H4 (cell line): ENCODE measurements around the gene SPR. TPM values are rescaled to one million over a fixed set of nuclear protein-coding genes. Genes with fewer than 3 reads are reported as not detected.

ENCODE experiments used
- DNase-seq: peaks from one replicate; pipeline ENCODE4 v3.0.0-alpha.2; 2015; ENCODE audit warnings: low spot score
- total RNA-seq: library from RNA; depleted of rRNA; stranded (reverse); fragments of >200 nt; shearing (Covaris generic); gene quantifications from 2 replicates; pipeline ENCODE4 v1.2.3, GENCODE V29; 2014; rRNA removed

Gene SPR
- 47.6 and 52.5 TPM in 2 replicates for total RNA-seq

DNA sequence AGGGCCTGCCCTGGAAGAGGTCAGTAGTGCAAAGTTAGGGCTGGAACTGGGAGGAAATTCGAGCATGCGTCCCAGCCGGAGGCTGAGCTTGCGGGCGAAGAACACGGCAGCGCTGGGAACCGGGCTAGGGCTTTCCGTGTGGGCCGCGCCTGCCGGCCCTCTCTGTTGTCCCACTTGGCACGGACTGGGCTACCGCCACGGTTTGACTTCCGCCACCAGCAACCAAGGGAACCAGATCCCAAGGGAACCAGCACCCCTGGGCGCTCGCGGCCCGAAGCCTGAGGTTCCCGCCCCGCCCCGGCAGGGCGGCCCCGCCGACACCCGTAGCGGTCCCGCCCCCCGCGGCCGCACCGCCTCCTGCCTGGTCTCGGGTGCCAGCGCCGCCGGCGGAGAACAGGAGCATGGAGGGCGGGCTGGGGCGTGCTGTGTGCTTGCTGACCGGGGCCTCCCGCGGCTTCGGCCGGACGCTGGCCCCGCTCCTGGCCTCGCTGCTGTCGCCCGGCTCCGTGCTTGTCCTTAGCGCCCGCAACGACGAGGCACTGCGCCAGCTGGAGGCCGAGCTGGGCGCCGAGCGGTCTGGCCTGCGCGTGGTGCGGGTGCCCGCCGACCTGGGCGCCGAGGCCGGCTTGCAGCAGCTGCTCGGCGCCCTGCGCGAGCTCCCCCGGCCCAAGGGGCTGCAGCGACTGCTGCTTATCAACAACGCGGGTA lies at the start of gene SPR:
Gene SPR (plus strand): TSS at position 377 of the 708 bp plus-strand sequence. CDS start 25 bp downstream, at position 402.
- DNase-seq: peak; percentile 51

DNA sequence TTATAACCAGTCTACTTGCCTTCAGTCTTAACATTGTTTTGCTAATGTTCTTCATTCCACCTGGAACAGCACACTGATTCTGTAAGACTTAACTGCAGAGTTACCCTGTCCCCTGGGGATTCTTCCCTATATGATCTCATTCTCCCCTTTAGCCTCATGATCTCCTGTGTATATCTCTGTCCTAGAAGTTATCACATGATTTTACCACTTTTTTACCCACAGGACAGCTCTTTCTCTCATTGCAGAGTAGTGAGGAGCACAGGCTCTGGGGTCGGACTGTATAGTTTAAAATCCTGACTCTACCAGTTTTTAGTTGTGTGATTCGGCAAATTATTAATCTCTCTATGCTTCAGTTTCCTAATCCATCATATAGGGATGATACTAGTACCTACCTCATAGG lies 47.1 kb upstream of the SPR start:
- DNase-seq: no peak

DNA sequence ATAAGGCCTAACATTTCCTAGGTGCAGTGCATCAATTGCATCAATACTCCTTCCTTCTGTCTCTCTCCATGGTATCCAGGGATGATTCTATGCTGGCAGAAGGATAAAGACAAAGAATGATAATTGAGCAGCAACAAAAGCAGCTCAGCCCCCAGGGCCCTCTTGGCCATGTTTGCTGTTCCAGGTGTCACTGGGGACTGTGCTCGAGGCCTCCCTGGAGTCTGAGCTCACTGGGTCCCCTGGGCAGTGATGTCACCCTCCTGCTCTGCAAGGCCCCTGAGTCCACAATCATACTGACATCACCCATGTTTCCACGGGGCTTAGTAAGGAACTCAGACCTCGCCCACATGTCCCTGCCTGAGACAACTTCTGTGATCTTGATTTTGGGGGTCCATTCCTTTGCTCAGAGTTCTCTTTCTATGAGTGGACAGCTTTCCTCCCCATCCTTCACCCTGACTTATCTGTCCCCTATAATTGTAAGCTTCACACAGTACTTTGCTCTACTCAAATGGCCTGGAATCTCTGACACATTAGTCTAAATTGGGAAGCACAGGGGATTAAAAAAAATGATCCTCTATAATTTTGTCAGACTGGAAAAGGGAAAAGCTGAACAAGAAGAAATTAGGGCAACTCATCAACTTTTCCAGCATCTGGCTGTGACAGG lies 45.6 kb upstream of the SPR start:
- DNase-seq: no peak

DNA sequence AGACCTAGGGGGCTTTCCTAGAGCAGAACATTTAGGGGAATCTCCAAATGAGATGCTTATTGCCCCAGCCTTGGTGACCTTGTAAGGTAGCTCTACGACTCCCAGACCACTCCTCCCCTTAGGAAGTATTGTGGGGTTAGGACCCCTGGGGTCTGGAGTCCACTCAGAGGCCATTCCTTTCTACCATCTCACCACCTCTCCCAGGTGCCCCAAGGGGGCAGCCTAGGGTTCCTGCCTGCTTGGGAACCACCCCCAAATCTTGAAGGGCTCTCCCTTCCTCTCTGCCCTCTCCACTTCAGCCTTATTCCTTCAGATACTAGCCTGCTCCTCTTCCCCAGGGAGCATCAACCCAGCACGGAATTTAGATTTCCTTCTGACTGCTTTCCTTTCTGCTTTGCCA lies 43.9 kb upstream of the SPR start:
- no peak for DNase-seq

DNA sequence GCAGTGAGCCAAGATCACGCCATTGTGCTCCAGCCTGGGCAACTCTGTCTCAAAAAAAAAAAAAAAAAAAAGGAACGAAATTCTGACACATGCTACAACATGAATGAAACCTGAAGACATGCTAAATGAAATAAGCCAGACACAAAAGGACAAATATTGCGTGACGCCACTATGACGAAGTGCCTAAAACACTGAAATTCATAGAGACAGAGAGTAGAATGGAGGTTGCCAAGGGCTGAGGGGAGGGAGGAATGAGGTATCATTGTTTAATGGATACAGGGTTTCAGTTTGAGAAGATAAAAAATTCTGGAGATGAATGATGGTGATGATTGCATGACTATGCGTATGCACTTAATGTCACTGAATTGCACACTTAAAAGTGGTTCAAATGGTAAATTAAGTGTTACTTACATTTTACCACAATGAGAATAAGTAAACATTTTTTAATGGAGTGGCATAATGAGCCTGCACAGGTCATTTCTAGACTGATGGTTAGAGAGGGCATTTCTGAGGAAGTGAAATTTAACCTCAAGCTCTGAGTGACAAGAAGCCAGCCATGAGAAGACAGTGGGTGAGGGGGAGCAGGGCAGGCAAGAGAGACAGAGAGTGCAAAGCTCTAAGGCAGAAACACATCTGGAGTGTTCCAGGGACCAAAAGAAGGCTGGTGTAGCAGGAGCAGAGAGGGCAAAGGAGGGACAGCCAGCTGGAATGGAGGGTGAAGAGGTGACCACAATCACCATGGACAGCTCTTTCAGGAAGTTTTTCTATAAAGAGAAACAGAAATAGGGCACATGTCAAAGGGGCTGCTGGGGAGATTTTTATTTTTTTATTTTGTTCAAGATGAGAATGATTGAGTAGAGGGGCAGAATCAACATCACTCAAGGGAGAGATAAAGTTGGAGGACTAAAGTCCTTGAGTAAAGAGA lies 40.8 kb upstream of the SPR start:
- no peak for DNase-seq

DNA sequence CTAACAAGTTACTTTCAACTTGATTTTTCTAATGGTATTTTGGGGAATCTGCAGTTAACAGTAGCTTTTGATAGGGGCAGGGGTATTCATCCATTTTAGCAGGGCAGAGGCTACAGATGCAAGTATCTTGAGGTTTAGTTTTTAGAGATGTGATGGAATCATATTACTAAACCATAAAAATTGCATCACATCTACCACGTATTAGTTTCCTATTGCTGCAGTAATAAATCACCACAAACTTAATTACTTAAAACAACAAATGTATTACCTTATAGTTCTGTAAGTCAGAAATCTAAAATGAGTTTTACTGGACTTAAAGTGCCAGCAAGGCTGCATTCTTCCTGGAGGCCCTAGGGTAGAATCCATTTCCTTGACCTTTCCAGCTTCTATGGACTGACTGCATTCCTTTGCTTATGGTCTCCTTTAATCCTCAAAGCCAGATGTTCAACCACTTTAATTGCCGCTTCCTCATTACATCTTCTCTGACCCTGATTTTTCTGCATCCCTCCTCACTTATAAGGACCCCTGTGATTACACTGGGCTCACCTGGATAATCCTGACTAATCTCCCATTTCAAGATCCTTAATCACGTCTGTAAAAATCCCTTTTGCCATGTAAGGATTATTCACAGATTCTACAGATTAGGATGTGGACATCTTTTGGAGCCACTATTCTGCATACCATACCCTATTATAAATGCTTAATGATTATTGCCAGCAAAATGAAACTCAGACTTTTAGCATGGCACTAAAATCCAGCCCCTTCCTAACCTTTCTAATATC lies 39.5 kb upstream of the SPR start:
- no peak for DNase-seq

DNA sequence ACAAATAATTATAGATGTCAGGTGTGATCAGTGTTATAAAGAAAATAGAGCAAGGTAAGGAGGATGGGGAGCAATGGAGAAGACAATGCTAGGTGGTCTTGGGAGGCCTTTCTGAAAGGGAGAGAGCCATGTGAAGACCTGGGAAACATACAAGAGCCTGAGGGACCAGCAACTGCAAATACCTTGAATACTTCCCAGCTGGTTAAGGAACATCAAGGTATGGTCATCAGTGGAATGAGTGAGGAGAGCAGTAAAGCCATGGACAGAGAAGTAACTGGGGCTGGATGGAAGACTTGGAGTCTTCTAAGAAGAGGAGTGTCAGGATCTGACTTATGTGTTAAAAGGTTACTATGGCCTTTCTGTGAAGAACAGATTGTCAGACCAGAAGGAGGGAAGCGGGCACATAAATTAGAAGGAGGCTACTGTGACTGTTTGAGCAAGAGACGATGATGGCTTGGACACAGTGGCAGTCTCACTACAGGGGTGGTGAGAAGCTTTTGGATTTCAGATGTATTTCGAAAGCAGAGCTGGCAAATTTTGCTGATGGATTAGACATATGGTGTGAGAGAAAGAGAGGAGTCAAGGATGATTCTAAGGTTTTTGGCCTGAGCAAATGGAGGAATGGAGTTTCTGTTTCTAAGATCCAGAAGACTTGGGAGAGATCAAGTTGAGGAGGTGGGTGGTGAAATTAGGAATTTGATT lies 38.6 kb upstream of the SPR start:
- no peak for DNase-seq

DNA sequence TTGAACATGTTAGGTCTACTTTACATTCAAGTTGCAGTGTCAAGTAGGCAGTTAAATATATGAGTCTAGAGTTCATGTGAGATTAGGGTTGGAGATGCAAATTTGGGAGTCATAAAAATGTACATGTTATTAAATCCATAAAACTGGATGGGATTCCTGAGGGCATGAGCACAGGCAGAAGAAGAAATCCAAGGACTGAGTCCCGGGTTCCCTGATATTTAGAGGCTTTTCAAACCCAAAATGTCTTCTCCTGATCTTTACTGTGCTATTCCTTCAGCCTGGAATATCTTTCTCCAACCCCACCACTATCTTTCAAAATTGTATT lies 38.1 kb upstream of the SPR start:
- DNase-seq: no peak

DNA sequence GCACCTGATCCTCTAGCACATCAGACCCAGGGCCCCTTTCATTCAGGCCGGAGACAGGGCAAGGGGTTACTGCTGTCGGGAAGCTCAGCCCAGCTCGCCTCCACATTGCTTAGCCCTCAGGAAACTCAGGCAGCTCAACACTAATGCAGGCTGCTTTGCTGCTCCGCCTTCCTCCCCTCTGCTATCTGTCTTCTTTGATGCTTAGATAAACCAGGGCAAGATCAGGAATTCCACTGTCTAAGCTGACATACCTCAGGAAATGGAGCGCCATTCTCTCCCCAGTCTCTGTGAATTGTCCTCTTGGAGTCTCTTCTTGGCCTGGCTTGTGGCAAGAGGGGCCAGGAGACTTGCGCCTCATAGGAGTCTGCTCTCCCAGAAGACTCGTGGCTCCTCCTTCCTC lies 35.9 kb upstream of the SPR start:
- no peak for DNase-seq

DNA sequence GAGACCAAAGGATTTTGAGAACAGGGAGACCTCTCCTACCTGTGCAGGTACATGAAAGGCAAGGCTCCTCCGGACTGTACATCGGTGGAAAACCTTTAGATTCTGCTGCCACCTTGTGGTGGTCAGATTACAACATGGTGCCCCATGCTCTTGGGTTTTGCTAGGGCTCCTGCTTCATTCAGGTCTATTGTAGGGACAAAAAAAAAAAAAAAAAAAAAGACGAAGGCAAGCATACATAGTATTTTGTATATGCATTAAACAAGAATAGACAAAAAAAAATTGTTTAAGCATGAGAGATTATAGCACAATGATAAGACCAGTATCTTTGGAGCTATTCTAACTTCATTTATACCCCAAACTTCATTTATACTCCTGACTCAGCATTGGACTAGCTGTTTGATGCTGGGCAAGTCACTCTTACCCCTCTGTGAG lies 27.4 kb upstream of the SPR start:
- peak; percentile 56 for DNase-seq

DNA sequence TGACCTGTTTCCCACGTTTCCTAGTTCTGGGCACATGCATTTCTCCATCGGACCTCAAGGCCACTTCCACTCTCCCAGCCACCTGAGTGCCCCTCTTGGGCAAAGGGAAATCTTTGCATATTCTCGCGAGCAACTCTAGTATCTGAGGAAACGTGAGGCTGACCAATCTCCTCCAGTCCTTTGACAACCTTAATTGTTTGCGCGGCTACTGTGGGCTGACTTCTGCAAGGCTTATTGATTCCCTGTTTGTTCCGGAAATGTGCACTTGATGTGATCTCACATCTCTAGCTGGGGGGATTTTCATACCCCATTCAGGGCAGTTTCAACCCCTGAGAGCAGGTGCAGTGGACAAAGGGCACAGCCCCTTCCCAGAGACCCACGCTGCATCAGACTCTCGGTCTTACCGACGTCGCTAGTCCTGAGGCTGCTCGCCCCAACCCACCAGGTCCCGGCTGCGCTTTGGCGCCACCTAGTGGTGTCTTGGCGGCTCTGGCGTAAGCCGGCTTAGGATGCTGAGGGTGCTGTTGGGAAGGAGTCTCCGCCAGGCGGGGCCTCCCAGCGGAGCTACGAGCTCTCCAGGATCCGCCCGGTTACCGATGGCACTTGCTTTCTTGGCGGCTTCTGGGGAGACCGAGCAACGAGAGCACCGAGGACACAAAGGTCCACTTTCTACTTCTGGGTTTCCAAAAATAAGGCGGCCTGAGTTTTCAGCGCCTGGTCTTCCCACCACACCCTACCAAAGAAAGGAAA lies 24.8 kb upstream of the SPR start:
- peak; percentile 81 for DNase-seq

DNA sequence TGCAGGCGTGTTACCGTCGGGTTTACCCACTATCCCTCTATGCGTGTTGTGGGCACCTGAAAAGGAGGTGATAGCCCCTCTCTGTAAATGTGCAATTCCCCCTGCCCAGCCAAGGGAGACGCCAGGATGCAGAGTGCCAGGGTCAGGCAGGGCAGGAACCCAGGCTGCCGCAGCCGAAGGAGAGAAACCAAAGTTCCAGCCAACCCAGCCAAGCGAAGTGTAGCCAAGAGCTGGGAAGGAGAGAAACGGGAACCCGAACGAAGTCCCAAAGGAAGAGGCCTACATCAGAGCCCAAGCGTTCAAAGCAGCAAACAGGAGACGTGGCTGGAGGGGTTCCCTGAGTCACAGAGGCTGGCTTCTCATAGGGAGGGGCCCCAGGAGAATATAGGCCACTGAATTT lies 24.2 kb upstream of the SPR start:
- DNase-seq: no peak

DNA sequence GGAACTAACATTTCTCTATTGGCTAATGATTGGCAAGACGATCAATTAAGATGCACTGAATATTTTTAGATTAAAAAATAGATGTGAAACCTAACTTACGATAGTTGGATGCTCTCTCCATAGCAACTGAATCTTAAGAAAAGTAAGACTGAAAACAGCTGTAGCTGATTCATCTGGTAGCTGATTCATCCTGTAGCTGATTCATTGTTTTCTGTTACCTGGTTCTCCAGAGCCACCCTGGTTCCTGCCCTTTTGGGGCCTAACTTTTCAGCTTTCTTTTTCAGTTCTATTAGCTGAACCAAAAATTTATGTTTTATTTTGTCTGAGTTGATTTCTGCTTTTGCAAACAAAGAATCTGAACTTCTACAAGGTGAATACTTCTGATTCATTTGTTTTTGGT lies 22.7 kb upstream of the SPR start:
- no peak for DNase-seq

DNA sequence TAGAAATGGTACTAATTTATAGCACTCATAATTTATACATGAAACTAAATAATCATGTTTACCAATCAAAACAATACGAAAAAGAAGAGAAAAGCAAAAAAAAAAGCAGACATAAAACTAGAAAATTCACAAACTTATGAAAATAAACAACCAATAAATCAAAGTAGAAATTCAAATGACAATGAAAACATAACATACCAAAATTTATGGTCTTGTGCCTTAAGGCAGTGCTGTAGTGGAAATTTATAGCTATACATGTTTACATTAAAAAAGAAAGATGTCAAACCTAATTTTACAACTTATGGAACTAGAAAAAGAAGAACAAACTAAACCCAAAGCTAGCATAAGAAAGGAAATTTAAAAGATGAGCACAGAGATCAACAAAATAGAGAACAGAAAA lies 16.1 kb upstream of the SPR start:
- no peak for DNase-seq

DNA sequence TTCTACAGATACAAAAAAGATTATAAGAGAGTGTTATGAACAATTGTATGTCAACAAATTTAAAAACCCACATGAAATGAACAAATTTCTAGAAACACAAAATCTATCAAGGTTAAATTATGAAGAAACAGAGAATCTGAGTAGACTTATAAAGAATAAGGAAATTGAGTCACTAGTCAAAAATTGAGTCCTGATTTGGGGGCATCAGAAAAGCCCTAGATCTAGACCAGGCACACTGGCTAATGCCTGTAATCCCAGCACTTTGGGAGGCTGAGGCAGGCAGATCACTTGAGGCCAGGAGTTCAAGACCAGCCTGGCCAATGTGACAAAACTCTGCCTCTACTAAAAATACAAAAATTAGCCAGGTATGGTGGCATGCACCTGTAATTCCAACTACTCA lies 15.3 kb upstream of the SPR start:
- no peak for DNase-seq

DNA sequence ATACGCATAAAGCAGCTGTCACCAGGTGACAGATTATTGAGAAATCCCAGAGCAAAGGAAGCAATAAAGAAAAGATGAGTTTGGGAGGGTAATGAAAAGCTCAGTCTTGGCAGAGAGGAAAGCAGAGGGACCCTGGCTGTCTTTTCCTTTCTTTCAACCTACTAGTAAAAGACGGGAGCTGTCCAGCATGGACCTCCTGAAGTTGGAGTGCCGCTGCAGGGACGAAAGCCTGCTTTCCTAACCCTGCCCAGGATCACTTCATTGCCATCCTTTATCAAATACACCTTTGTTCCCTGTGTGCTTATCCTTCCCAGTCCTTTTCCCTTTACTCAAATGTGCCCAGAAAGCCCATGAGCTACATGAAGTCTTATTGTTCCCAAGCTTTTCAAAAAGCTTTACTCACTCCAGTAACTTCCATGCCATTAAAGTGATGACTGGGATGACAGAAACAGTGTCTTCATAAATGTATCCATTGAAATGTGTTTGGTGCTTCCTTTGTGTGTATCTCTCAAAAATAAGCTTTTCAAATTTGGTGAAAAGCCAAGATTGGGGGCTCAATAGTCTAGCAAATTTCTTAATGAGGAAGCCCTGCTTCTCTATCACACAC lies 3.7 kb upstream of the SPR start:
- DNase-seq: no peak

DNA sequence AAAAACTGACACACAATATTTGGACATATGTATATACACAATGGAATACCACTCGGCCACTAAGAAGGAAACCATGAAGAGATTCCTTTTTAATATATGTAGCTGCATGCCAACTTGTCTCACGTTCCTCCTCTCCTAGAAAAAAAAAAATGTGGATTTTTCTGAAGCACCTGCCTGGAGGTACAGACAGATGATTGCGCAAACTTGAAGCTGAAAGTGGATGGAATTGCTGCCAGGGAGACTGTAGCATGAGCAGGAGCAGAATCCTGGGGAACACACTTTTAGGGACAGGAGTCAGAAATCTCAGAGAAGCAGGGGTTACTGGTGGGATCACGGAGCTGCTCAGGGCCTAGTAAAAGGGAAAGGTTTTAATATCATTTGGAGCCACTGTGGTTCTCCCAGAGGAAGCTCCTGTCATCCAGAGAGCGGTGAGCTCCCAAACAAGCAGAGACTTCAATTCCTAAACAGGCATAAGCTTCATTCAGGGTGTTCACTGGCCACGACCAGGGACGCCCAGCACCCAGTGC lies 640 bp upstream of the SPR start:
- DNase-seq: no peak

DNA sequence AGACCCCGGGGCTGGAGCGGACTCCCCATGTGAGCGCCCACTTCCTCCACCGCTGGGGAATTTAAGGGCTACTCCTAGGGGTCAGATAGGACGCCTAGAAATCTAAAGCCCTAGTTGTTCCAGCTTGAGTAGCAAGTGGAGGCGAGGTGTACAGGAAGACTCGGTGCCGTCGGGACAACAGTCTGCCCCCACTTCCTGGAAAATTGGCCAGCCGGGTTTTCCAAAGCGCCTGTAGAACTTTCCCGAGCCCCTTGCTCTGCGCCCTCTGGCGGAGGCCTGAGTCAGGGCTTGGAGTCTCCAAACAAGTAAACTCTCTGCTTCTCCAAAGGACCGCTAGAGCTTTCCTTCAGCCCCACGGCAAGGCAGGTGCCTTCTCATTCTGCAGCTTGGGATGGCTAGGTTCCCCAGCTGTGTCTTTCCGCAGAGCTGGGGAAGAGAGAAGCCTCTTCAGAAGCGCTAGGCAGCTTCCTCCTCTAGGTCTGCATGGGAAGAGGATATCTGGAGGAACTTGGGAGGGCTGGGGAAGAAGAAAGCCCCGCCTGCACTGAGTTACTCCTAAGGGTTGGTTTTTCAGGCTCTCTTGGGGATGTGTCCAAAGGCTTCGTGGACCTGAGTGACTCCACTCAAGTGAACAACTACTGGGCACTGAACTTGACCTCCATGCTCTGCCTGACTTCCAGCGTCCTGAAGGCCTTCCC lies 681 bp downstream of the SPR start:
- peak; percentile 85 for DNase-seq
